ENCODE results near the gene MYO1B. TPM values are rescaled to one million over a fixed set of nuclear protein-coding genes. Genes with fewer than 3 reads are reported as not detected.

Gene MYO1B
- total and polyA plus RNA-seq, 2 of the 8 experiments (the other 6 are each of a cell fraction or from before 2014, with no cell fraction given) = 15.5 to 61.2 TPM

DNA sequence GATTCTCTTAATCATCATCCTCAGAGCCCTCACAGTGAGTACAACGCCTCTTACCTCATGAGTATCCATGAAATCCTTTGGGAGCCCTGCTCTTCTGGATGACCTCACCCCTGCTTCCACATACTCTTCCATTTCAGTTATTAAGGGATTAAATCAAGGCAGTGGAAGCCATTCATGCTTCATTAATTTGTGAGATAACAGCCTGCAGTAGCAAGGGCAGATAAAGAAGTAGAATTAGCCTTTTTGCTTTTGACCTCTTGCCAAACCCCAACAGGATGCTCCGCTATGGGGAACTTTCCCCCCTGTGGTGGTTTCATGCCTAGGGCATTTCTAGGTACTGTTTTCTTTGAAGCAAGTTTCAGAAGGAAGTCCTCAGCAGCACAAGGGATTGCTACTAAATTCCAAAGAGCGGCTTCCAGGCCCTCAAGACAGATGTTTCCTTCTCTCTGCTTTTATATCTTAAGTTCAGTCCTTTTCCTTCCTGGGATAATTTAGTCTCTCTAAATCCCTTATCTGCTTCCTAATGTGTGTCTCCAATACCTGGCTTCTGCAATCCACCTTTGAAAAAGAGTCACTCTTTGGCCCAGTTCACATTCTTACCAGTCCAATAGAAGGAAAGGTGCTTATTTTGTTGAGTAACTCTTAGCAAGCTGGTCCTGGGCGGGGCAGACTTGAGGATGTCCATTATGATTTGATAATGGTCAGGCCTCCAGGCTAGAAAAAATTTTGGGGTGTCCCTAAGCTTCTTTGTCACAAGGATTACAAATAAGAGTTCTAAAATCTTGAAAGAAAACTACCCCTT, 76.9 kb downstream of the MYO1B start (continued):
- TF ChIP-seq, protein P1, sequence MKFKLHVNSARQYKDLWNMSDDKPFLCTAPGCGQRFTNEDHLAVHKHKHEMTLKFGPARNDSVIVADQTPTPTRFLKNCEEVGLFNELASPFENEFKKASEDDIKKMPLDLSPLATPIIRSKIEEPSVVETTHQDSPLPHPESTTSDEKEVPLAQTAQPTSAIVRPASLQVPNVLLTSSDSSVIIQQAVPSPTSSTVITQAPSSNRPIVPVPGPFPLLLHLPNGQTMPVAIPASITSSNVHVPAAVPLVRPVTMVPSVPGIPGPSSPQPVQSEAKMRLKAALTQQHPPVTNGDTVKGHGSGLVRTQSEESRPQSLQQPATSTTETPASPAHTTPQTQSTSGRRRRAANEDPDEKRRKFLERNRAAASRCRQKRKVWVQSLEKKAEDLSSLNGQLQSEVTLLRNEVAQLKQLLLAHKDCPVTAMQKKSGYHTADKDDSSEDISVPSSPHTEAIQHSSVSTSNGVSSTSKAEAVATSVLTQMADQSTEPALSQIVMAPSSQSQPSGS (IDR thresholded peaks at IDR 0.05; ENCODE audit: low read length) = peak; percentile 59; the same call in 1 of the 2 replicates
- 0 out of 3 replicates have a peak, but pooled peaks of 1 of the 2 experiments have one; percentile 24 for TF ChIP-seq EP300 (IDR thresholded peaks at IDR 0.05; ENCODE audit: borderline replicate concordance in 1 of 2, low read depth in 2 of 2, low read length in 2 of 2)
- 0 out of 2 replicates have a peak, but pooled peaks have one; percentile 39 for TF ChIP-seq TCF12 (IDR thresholded peaks at IDR 0.05; ENCODE audit: low read depth, low read length)
- TF ChIP-seq TAF1 (IDR thresholded peaks at IDR 0.05; ENCODE audit: low read depth, low read length) = no peak
- TF ChIP-seq RAD21 (IDR thresholded peaks at IDR 0.05 in 1 of 2, conservative IDR thresholded peaks at IDR 0.05 in 1 of 2; ENCODE audit: low read depth in 2 of 2, low read length in 2 of 2) = peak in 1 of 2 experiments; percentile 6; a peak in 1 of 4 replicates
- TF ChIP-seq CEBPB (IDR thresholded peaks at IDR 0.05; ENCODE audit: low read depth, low read length) = 0 out of 2 replicates have a peak, but pooled peaks have one; percentile 3
- 0 out of 2 replicates have a peak, but pooled peaks have one; percentile 48 for TF ChIP-seq YY1 (IDR thresholded peaks at IDR 0.05; ENCODE audit: low read depth, low read length)

Measured in H1 (cell line).